Prostate gland (tissue), 2 donors: ENCODE data around the gene CKAP2. TPM values are rescaled to one million over a fixed set of nuclear protein-coding genes. Genes with fewer than 3 reads are reported as not detected.
"Not testable (repeated sequence)": the region's sequence is repeated elsewhere in the genome, so short reads cannot be mapped to it uniquely, and the experiment has no call there.

Experiments used
- DNase-seq: peaks from one replicate; pipeline ENCODE4 v3.0.0-alpha.2; 2019; ENCODE audit warnings: low spot score
- H3K27ac ChIP-seq, 2 donors: fragments of 200-600 bp; sonication (generic); 2 replicates each; pipeline ENCODE4 v1.5.1; 2017 to 2019
- H3K27me3 ChIP-seq: fragments of 200-600 bp; sonication (generic); replicated peaks from 2 replicates; pipeline ENCODE4 v1.5.1; 2019; ENCODE audit not compliant: insufficient read depth
- H3K36me3 ChIP-seq, 2 donors: fragments of 200-600 bp; sonication (generic); 1 replicate in 1 of 2; 2 replicates in 1 of 2; pipeline versions ENCODE4 v1.5.1 to v1.8.1; 2017 to 2019
- H3K4me1 ChIP-seq: fragments of 200-600 bp; sonication (generic); replicated peaks from 2 replicates; pipeline ENCODE4 v1.5.1; 2019
- H3K4me3 ChIP-seq, 2 donors: fragments of 200-600 bp; sonication (generic); 2 replicates each; pipeline ENCODE4 v1.5.1; 2017 to 2019
- H3K9me3 ChIP-seq: fragments of 200-600 bp; sonication (generic); 2 replicates; pipeline ENCODE4 v1.5.1; 2017
- POLR2A ChIP-seq: fragments of 450-650 bp; IDR thresholded peaks from one replicate; pipeline ENCODE4 v1.6.1; 2016; ENCODE audit warnings: antibody characterized with exemption, mild to moderate bottlenecking
- POLR2AphosphoS5 ChIP-seq: sonication (generic); formaldehyde crosslinking; IDR thresholded peaks from one replicate; pipeline ENCODE4 v1.6.1; 2017; ENCODE audit warnings: antibody characterized with exemption
- WGBS: methylation state at CpG from one replicate; pipeline ENCODE4 v1.1.5; 2018; 5-methylcytosine and 5-hydroxymethylcytosine counted together
- intact Hi-C: fragments of 100-400 bp; cut with DNase I; formaldehyde crosslinking; loops from one replicate; pipeline ENCODE4 v1.14.2; 2022
- total RNA-seq, 2 donors: library from RNA; depleted of rRNA; stranded (reverse); fragments of >200 nt; gene quantifications; one replicate each; pipeline ENCODE4 v1.1.0, GENCODE V29; 2016
- TF ChIP-seq, protein P1 (sequence below), 4 experiments: fragments of 200-600 bp in 2 of 4; fragments of 450-650 bp in 2 of 4; sonication (generic) in 2 of 4; IDR thresholded peaks; 1 replicate in 3 of 4; 2 replicates in 1 of 4; pipeline ENCODE4 v1.5.1; 2016 to 2019; ENCODE audit warnings: antibody characterized with exemption in 4 of 4, mild to moderate bottlenecking in 2 of 4, moderate library complexity in 2 of 4

Gene CKAP2
- total RNA-seq, 2 donors from 2014 or later, result 11.3 to 22.2 TPM

GRCh38 chr13:52461265-52461664 is 6.0 kb downstream of the CKAP2 start:
- TF ChIP-seq POLR2AphosphoS5 (no peak), POLR2A (no peak)
- TF ChIP-seq, protein P1, sequence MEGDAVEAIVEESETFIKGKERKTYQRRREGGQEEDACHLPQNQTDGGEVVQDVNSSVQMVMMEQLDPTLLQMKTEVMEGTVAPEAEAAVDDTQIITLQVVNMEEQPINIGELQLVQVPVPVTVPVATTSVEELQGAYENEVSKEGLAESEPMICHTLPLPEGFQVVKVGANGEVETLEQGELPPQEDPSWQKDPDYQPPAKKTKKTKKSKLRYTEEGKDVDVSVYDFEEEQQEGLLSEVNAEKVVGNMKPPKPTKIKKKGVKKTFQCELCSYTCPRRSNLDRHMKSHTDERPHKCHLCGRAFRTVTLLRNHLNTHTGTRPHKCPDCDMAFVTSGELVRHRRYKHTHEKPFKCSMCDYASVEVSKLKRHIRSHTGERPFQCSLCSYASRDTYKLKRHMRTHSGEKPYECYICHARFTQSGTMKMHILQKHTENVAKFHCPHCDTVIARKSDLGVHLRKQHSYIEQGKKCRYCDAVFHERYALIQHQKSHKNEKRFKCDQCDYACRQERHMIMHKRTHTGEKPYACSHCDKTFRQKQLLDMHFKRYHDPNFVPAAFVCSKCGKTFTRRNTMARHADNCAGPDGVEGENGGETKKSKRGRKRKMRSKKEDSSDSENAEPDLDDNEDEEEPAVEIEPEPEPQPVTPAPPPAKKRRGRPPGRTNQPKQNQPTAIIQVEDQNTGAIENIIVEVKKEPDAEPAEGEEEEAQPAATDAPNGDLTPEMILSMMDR (IDR thresholded peaks at IDR 0.05), result no peak
- Histone ChIP-seq H3K36me3 (no peaks in the 10 kb centered on the region), H3K27me3 (no peaks in the 10 kb centered on the region), H3K4me3 (no peak overlapping the region), H3K9me3 (no peaks in the 10 kb centered on the region), H3K27ac (no peak overlapping the region), H3K4me1 (no peaks in the 10 kb centered on the region)
- no peak for DNase-seq
- WGBS, result 82% methylated on average over 3 of the region's 3 CpGs
- intact Hi-C loops, result no loop called here

DNA sequence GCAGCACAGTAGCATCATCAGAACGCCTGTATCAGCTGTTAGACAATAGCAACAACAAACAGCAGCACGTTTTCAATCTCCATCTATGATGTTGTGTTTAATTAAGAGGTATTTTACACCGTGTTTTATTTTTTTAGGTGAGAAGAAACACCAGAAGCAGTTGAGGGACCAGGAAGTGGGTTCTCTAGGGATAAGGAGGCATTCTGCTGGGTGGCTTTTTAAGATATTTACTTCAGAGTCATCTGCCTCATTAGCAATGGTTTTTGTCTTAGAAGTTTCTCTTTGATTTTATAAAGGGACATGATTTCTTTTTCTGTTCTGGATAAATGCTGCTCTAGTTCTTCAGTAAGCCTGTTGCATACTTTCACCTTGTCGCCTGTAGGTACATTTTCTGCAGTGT is 8.2 kb downstream of the CKAP2 start:
- DNase-seq, result no peak
- intact Hi-C loops, result no loop called here
- Histone ChIP-seq H3K27ac (no peak overlapping the region), H3K9me3 (no peaks in the 10 kb centered on the region), H3K4me1 (no peaks in the 10 kb centered on the region), H3K27me3 (no peaks in the 10 kb centered on the region), H3K36me3 (no peaks in the 10 kb centered on the region), H3K4me3 (no peak overlapping the region)
- no peak for TF ChIP-seq POLR2AphosphoS5
- TF ChIP-seq, protein P1 (IDR thresholded peaks at IDR 0.05), result no peak
- no peak for TF ChIP-seq POLR2A
- WGBS, result 80% methylated on average over 4 of the region's 4 CpGs

DNA sequence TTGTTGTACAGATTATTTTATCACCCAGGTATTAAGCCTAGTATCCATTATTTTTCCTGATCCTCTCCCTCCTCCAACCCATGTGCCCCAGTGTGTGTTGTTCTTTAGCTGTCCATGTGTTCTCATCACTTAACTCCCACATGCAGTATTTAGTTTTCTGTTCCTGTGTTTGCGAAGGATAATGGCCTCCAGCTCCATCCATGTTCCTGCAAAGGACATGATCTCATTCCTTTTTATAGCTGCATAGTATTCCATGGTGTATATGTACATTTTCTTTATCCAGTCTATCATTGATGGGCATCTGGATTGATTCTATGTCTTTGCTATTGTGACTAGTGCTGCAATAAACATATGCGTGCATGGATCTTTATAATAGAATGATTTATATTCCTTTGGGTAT is 13.2 kb downstream of the CKAP2 start:
- H3K36me3 ChIP-seq, H3K4me3 ChIP-seq, H3K9me3 ChIP-seq, H3K27ac ChIP-seq, H3K27me3 ChIP-seq, intact Hi-C loops, H3K4me1 ChIP-seq, DNase-seq: not testable (repeated sequence)
- 94% methylated on average over 2 of the region's 2 CpGs for WGBS

GRCh38 chr13:52480677-52481428 is 25.6 kb downstream of the CKAP2 start:
- H3K4me3 ChIP-seq, DNase-seq, H3K4me1 ChIP-seq, H3K36me3 ChIP-seq, H3K27ac ChIP-seq, intact Hi-C loops, H3K9me3 ChIP-seq, H3K27me3 ChIP-seq: not testable (repeated sequence)
- 78% methylated on average over 6 of the region's 7 CpGs for WGBS

GRCh38 chr13:52487078-52487477 is 31.8 kb downstream of the CKAP2 start:
- H3K9me3 ChIP-seq, H3K4me3 ChIP-seq, H3K36me3 ChIP-seq, H3K27ac ChIP-seq, H3K4me1 ChIP-seq, DNase-seq, H3K27me3 ChIP-seq, intact Hi-C loops: not testable (repeated sequence)
- WGBS, result 41% methylated on average over 2 of the region's 2 CpGs

- H3K27ac ChIP-seq, DNase-seq, H3K4me3 ChIP-seq, H3K36me3 ChIP-seq, H3K4me1 ChIP-seq, intact Hi-C loops, H3K9me3 ChIP-seq, H3K27me3 ChIP-seq: not testable (repeated sequence)
- no CpG with 5 or more reads among the region's 22 CpGs for WGBS
Measured at GRCh38 chr13:52488763-52489162, 33.5 kb downstream of the CKAP2 start.

GRCh38 chr13:52491015-52491414 is 35.7 kb downstream of the CKAP2 start:
- intact Hi-C loops, DNase-seq, H3K36me3 ChIP-seq, H3K4me3 ChIP-seq, H3K9me3 ChIP-seq, H3K27ac ChIP-seq, H3K27me3 ChIP-seq, H3K4me1 ChIP-seq: not testable (repeated sequence)
- WGBS, result 73% methylated on average over 4 of the region's 5 CpGs

- H3K27me3 ChIP-seq, H3K4me1 ChIP-seq, DNase-seq, H3K27ac ChIP-seq, intact Hi-C loops, H3K36me3 ChIP-seq, H3K9me3 ChIP-seq, H3K4me3 ChIP-seq: not testable (repeated sequence)
- 85% methylated on average over 5 of the region's 5 CpGs for WGBS
Measured at GRCh38 chr13:52494241-52494640, 39.0 kb downstream of the CKAP2 start.

GRCh38 chr13:52497979-52498378 is 42.7 kb downstream of the CKAP2 start:
- H3K36me3 ChIP-seq, H3K27me3 ChIP-seq, H3K27ac ChIP-seq, H3K9me3 ChIP-seq, H3K4me1 ChIP-seq, DNase-seq, H3K4me3 ChIP-seq, intact Hi-C loops: not testable (repeated sequence)
- WGBS, result 68% methylated on average over 3 of the region's 3 CpGs

DNA sequence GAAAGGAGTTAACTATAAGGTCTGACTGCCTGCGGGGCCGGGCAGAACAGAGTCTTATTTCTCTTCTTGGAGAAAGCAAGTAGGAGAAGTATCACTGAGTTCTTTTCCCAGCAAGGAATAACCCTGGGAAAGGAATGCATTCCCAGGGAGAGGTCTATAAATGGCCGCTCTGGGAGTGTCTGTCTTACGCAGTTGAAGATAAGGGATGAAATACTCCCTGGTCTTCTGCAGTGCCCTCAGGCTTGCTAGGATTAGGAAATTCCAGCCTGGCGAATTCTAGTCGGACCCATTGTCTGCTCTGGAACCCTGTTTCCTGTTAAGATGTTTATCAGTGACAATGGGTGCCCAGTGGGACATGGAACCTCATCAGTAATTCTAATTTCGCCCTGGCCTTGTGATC is 47.0 kb downstream of the CKAP2 start:
- H3K9me3 ChIP-seq, DNase-seq, H3K36me3 ChIP-seq, H3K4me3 ChIP-seq, H3K4me1 ChIP-seq, H3K27ac ChIP-seq, intact Hi-C loops, H3K27me3 ChIP-seq: not testable (repeated sequence)
- WGBS, result 75% methylated on average over 7 of the region's 7 CpGs

- intact Hi-C loops, H3K4me3 ChIP-seq, H3K27ac ChIP-seq, H3K27me3 ChIP-seq, DNase-seq, H3K4me1 ChIP-seq, H3K36me3 ChIP-seq, H3K9me3 ChIP-seq: not testable (repeated sequence)
- WGBS, result no CpG with 5 or more reads among the region's 1 CpG
Measured at GRCh38 chr13:52505843-52506242, 50.6 kb downstream of the CKAP2 start.
